UCSD-AML1 (cell line): Measurements from ENCODE around the gene RAC3.

ENCODE experiments used
- DNase-seq: peaks from one replicate; lab custom pipeline; 2025; ENCODE audit not compliant: unreplicated experiment; lab: John Stamatoyannopoulos, UW

RAC3 gene

GRCh38 chr17:82031303-82031884 lies at the start of gene RAC3:
Gene RAC3 (plus strand): TSS chr17:82031678. CDS start chr17:82031762, 84 bp downstream.
- peak; percentile 52 for DNase-seq

GRCh38 chr17:81983011-81983638 lies 48.4 kb upstream of the RAC3 start:
- DNase-seq: no peak

- DNase-seq: no peak
Observed at GRCh38 chr17:81983639-81984373, 47.7 kb upstream of the RAC3 start.

GRCh38 chr17:81984773-81985410 lies 46.6 kb upstream of the RAC3 start:
- DNase-seq: no peak

- no peak for DNase-seq
Observed at GRCh38 chr17:81986606-81987005, 44.9 kb upstream of the RAC3 start.

- DNase-seq: no peak
Observed at GRCh38 chr17:81987161-81987770, 44.2 kb upstream of the RAC3 start.

- no peak for DNase-seq
Observed at GRCh38 chr17:81990836-81991683, 40.4 kb upstream of the RAC3 start.

- DNase-seq: no peak
Observed at GRCh38 chr17:81991684-81992305, 39.7 kb upstream of the RAC3 start.

- DNase-seq: no peak
Observed at GRCh38 chr17:81992306-81993102, 39.0 kb upstream of the RAC3 start.

GRCh38 chr17:81993729-81994592 lies 37.5 kb upstream of the RAC3 start:
- no peak for DNase-seq

- no peak for DNase-seq
Observed at GRCh38 chr17:81994593-81995462, 36.6 kb upstream of the RAC3 start.

GRCh38 chr17:81995463-81996231 lies 35.8 kb upstream of the RAC3 start:
- no peak for DNase-seq

- DNase-seq: no peak
Observed at GRCh38 chr17:81996232-81996756, 35.2 kb upstream of the RAC3 start.

- no peak for DNase-seq
Observed at GRCh38 chr17:81996757-81997441, 34.6 kb upstream of the RAC3 start.

GRCh38 chr17:81998212-81998611 lies 33.3 kb upstream of the RAC3 start:
- no peak for DNase-seq
